ENCODE data around the gene ZNF786.

- TF ChIP-seq STAT3 (IDR thresholded peaks at IDR 0.05; ENCODE audit: low read depth, low read length): no peak
- TF ChIP-seq MXI1 (IDR thresholded peaks at IDR 0.05; ENCODE audit: low read depth, low read length): no peak
- no peak for TF ChIP-seq NRF1 (conservative IDR thresholded peaks at IDR 0.05; ENCODE audit: low read depth, low read length)
Measured at GRCh38 chr7:149043936-149044335, 46.6 kb downstream of the ZNF786 start.
